Type B pancreatic cell (in vitro differentiated cells): ENCODE data around the gene ITPR2. TPM values are rescaled to one million over a fixed set of nuclear protein-coding genes. Genes with fewer than 3 reads are reported as not detected.

Experiments used
- DNase-seq: peaks from one replicate; pipeline ENCODE4 v3.0.0; 2021; ENCODE audit warnings: mixed read lengths; ENCODE audit not compliant: unreplicated experiment; ENCODE audit errors: extremely low spot score
- H3K27ac Mint-ChIP-seq: 2 replicates; pipeline ENCODE4 v1.8.0; 2021; ENCODE audit warnings: mild to moderate bottlenecking, mixed read lengths
- H3K27me3 Mint-ChIP-seq: 2 replicates; pipeline ENCODE4 v1.8.0; 2021; ENCODE audit warnings: mixed read lengths
- H3K36me3 Mint-ChIP-seq: 2 replicates; pipeline ENCODE4 v1.8.0; 2021; ENCODE audit warnings: mixed read lengths
- H3K4me1 Mint-ChIP-seq: one replicate; pipeline ENCODE4 v1.8.0; 2021; ENCODE audit warnings: mixed read lengths; ENCODE audit not compliant: unreplicated experiment
- H3K4me3 Mint-ChIP-seq: 2 replicates; pipeline ENCODE4 v1.8.0; 2021; ENCODE audit warnings: mild to moderate bottlenecking, mixed read lengths
- H3K9me3 Mint-ChIP-seq: 2 replicates; pipeline ENCODE4 v1.8.0; 2021; ENCODE audit warnings: mixed read lengths
- total RNA-seq: library from RNA; stranded (reverse); gene quantifications from 2 replicates; pipeline ENCODE4 v1.2.1, GENCODE V29; 2021; ENCODE audit warnings: low replicate concordance
- TF ChIP-seq, protein P1 (sequence below): fragments of 200-600 bp; sonication (generic); conservative IDR thresholded peaks from 2 replicates; pipeline ENCODE4 v1.5.0; 2021; ENCODE audit warnings: antibody characterized with exemption, mild to moderate bottlenecking

The ITPR2 gene
- total RNA-seq, 1 donor from 2014 or later, result 33.7 TPM

DNA sequence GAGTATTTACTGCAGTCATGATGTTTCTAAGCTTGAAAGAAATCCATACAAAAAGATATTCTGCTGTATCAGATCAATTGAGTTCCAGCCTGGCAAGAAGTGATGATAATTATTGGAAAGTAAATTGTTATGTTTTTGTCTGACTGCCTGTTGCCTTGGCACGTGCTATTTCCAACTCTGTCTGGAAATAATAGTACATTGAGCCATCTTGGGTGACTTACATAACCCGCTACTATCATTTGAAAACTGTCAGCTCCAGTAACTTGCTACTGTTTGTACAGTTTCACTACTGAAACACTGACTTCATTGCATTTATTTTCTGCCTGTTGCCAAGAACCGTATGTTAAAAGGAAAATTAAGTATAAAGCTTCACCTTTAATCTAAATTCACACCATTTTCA, 318.6 kb downstream of the ITPR2 start:
- Mint-ChIP-seq H3K27ac (no peak overlapping the region), H3K36me3 (peaks cover 9% of the 10 kb centered on the region), H3K9me3 (peaks cover 3% of the 10 kb centered on the region), H3K4me3 (no peak overlapping the region), H3K4me1 (peaks cover 5% of the 10 kb centered on the region), H3K27me3 (no peaks in the 10 kb centered on the region)
- TF ChIP-seq, protein P1, sequence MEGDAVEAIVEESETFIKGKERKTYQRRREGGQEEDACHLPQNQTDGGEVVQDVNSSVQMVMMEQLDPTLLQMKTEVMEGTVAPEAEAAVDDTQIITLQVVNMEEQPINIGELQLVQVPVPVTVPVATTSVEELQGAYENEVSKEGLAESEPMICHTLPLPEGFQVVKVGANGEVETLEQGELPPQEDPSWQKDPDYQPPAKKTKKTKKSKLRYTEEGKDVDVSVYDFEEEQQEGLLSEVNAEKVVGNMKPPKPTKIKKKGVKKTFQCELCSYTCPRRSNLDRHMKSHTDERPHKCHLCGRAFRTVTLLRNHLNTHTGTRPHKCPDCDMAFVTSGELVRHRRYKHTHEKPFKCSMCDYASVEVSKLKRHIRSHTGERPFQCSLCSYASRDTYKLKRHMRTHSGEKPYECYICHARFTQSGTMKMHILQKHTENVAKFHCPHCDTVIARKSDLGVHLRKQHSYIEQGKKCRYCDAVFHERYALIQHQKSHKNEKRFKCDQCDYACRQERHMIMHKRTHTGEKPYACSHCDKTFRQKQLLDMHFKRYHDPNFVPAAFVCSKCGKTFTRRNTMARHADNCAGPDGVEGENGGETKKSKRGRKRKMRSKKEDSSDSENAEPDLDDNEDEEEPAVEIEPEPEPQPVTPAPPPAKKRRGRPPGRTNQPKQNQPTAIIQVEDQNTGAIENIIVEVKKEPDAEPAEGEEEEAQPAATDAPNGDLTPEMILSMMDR, result no peak
- no peak for DNase-seq

- TF ChIP-seq, protein P1, result no peak
- H3K36me3 Mint-ChIP-seq, result peaks cover 13% of the 10 kb centered on the region
- H3K4me3 Mint-ChIP-seq, result no peak overlapping the region
- peaks cover 5% of the 10 kb centered on the region for H3K4me1 Mint-ChIP-seq
- peaks cover 3% of the 10 kb centered on the region for H3K9me3 Mint-ChIP-seq
- no peak overlapping the region for H3K27ac Mint-ChIP-seq
- no peaks in the 10 kb centered on the region for H3K27me3 Mint-ChIP-seq
- no peak for DNase-seq
These were observed 319.5 kb downstream of the ITPR2 start for GRCh38 chr12:26513363-26514043.

- no peaks in the 10 kb centered on the region for H3K27me3 Mint-ChIP-seq
- no peak overlapping the region for H3K4me3 Mint-ChIP-seq
- no peak for DNase-seq
- peaks cover 5% of the 10 kb centered on the region for H3K4me1 Mint-ChIP-seq
- TF ChIP-seq, protein P1, result no peak
- no peak overlapping the region for H3K27ac Mint-ChIP-seq
- peaks cover 8% of the 10 kb centered on the region for H3K36me3 Mint-ChIP-seq
- H3K9me3 Mint-ChIP-seq, result no peaks in the 10 kb centered on the region
These were observed 320.8 kb downstream of the ITPR2 start for GRCh38 chr12:26512213-26512612.

- Mint-ChIP-seq H3K36me3 (peaks cover 11% of the 10 kb centered on the region), H3K4me3 (no peak overlapping the region), H3K9me3 (no peaks in the 10 kb centered on the region), H3K27ac (no peak overlapping the region), H3K4me1 (peaks cover 5% of the 10 kb centered on the region), H3K27me3 (no peaks in the 10 kb centered on the region)
- TF ChIP-seq, protein P1, result no peak
- no peak for DNase-seq
These were observed 322.7 kb downstream of the ITPR2 start for GRCh38 chr12:26510354-26510674.

DNA sequence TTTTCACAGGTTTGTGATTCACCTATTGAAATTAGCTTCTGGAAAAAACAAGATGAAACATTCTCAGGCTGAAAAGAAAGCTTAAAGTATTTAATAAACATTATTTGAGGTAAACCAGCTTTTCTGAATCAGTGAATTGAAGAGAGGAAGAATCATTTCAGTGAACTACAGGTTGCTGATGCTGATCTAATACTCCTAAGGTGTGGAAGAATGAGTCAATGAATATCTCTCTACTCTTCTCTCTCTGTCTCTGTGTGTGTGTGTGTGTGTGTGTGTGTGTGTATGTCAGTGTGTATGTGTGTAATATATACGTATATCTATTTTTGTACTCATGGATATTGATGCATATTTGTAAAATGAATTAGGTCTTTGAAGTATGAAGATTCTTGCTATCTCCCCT, 325.4 kb downstream of the ITPR2 start:
- H3K4me3 Mint-ChIP-seq, result no peak overlapping the region

More for the DNA sequence above, 325.4 kb downstream of the ITPR2 start:
- Mint-ChIP-seq H3K4me1 (no peaks in the 10 kb centered on the region), H3K36me3 (peaks cover 9% of the 10 kb centered on the region), H3K27me3 (no peaks in the 10 kb centered on the region), H3K27ac (no peak overlapping the region), H3K9me3 (no peaks in the 10 kb centered on the region)
- TF ChIP-seq, protein P1, result no peak
- no peak for DNase-seq
